HEK293 (cell line): ENCODE results near the gene POLR2E.

Experiments
- BCL11B ChIP-seq: fragments of 450-650 bp; formaldehyde crosslinking; IDR thresholded peaks from 2 replicates; pipeline ENCODE4 v1.5.1; 2016; ENCODE audit warnings: low read depth, missing biosample characterization, missing genetic modification characterization
- EGR2 ChIP-seq: fragments of 450-650 bp; formaldehyde crosslinking; IDR thresholded peaks from 2 replicates; pipeline ENCODE4 v1.5.1; 2016; ENCODE audit warnings: low read depth, missing biosample characterization, missing genetic modification characterization
- KLF16 ChIP-seq: fragments of 450-650 bp; formaldehyde crosslinking; IDR thresholded peaks from 2 replicates; pipeline ENCODE4 v1.5.1; 2017; ENCODE audit warnings: missing biosample characterization, missing genetic modification characterization
- ZBTB8A ChIP-seq: fragments of 450-650 bp; formaldehyde crosslinking; IDR thresholded peaks from 2 replicates; pipeline ENCODE4 v1.5.1; 2016; ENCODE audit warnings: missing biosample characterization, missing genetic modification characterization
- ZEB2 ChIP-seq: fragments of 450-650 bp; formaldehyde crosslinking; IDR thresholded peaks from 2 replicates; pipeline ENCODE4 v1.5.1; 2016; ENCODE audit warnings: missing biosample characterization, missing genetic modification characterization
- ZFP69B ChIP-seq: fragments of 450-650 bp; formaldehyde crosslinking; IDR thresholded peaks from 2 replicates; pipeline ENCODE4 v1.5.1; 2016; ENCODE audit warnings: missing biosample characterization, missing genetic modification characterization
- ZIC2 ChIP-seq: fragments of 450-650 bp; formaldehyde crosslinking; IDR thresholded peaks from 2 replicates; pipeline ENCODE4 v1.5.1; 2016; ENCODE audit warnings: missing biosample characterization, missing genetic modification characterization
- ZNF341 ChIP-seq: fragments of 450-650 bp; formaldehyde crosslinking; IDR thresholded peaks from 2 replicates; pipeline ENCODE4; 2016; ENCODE audit warnings: low read depth, missing biosample characterization, missing genetic modification characterization
- ZNF423 ChIP-seq: fragments of 450-650 bp; formaldehyde crosslinking; IDR thresholded peaks from 2 replicates; pipeline ENCODE4 v1.5.1; 2016; ENCODE audit warnings: missing biosample characterization, missing genetic modification characterization
- ZNF600 ChIP-seq: fragments of 450-650 bp; formaldehyde crosslinking; IDR thresholded peaks from 2 replicates; pipeline ENCODE4 v1.5.1; 2016; ENCODE audit warnings: missing biosample characterization, missing genetic modification characterization
- ZNF837 ChIP-seq: fragments of 450-650 bp; formaldehyde crosslinking; IDR thresholded peaks from 2 replicates; pipeline ENCODE4 v1.5.1; 2016; ENCODE audit warnings: missing biosample characterization, missing genetic modification characterization
- ZSCAN23 ChIP-seq: fragments of 450-650 bp; formaldehyde crosslinking; IDR thresholded peaks from 2 replicates; pipeline ENCODE4 v1.5.1; 2016; ENCODE audit warnings: missing biosample characterization, missing genetic modification characterization
- ZXDB ChIP-seq: fragments of 450-650 bp; formaldehyde crosslinking; IDR thresholded peaks from 2 replicates; pipeline ENCODE4 v1.5.1; 2016; ENCODE audit warnings: missing biosample characterization, missing genetic modification characterization
- TF ChIP-seq, protein P1 (sequence below): fragments of 450-650 bp; formaldehyde crosslinking; IDR thresholded peaks from 2 replicates; pipeline ENCODE4 v1.5.1; 2016; ENCODE audit warnings: missing biosample characterization, missing genetic modification characterization
- TF ChIP-seq, protein P2 (sequence below): fragments of 450-650 bp; formaldehyde crosslinking; IDR thresholded peaks from 2 replicates; pipeline ENCODE4 v1.5.1; 2016; ENCODE audit warnings: missing biosample characterization, missing genetic modification characterization
- TF ChIP-seq, protein P3 (sequence below): fragments of 450-650 bp; formaldehyde crosslinking; optimal IDR thresholded peaks from 2 replicates; pipeline ENCODE3; 2016; ENCODE audit warnings: missing biosample characterization, mild to moderate bottlenecking, missing genetic modification characterization
- TF ChIP-seq, protein P4 (sequence below): fragments of 450-650 bp; formaldehyde crosslinking; IDR thresholded peaks from 2 replicates; pipeline ENCODE4 v1.5.1; 2016; ENCODE audit warnings: missing biosample characterization, missing genetic modification characterization
- TF ChIP-seq, protein P5 (sequence below): fragments of 450-650 bp; formaldehyde crosslinking; IDR thresholded peaks from 2 replicates; pipeline ENCODE4 v1.5.1; 2016; ENCODE audit warnings: missing biosample characterization, missing genetic modification characterization
- TF ChIP-seq, protein P6 (sequence below): fragments of 450-650 bp; formaldehyde crosslinking; IDR thresholded peaks from 2 replicates; pipeline ENCODE4 v1.5.1; 2016; ENCODE audit warnings: missing biosample characterization, missing genetic modification characterization
- TF ChIP-seq, protein P7 (sequence below): fragments of 450-650 bp; formaldehyde crosslinking; IDR thresholded peaks from 2 replicates; pipeline ENCODE4 v1.5.1; 2017; ENCODE audit warnings: missing biosample characterization, mild to moderate bottlenecking, missing genetic modification characterization, moderate library complexity
- TF ChIP-seq, protein P8 (sequence below): fragments of 450-650 bp; formaldehyde crosslinking; IDR thresholded peaks from 2 replicates; pipeline ENCODE4 v1.5.1; 2017; ENCODE audit warnings: missing biosample characterization, missing genetic modification characterization

POLR2E gene

DNA sequence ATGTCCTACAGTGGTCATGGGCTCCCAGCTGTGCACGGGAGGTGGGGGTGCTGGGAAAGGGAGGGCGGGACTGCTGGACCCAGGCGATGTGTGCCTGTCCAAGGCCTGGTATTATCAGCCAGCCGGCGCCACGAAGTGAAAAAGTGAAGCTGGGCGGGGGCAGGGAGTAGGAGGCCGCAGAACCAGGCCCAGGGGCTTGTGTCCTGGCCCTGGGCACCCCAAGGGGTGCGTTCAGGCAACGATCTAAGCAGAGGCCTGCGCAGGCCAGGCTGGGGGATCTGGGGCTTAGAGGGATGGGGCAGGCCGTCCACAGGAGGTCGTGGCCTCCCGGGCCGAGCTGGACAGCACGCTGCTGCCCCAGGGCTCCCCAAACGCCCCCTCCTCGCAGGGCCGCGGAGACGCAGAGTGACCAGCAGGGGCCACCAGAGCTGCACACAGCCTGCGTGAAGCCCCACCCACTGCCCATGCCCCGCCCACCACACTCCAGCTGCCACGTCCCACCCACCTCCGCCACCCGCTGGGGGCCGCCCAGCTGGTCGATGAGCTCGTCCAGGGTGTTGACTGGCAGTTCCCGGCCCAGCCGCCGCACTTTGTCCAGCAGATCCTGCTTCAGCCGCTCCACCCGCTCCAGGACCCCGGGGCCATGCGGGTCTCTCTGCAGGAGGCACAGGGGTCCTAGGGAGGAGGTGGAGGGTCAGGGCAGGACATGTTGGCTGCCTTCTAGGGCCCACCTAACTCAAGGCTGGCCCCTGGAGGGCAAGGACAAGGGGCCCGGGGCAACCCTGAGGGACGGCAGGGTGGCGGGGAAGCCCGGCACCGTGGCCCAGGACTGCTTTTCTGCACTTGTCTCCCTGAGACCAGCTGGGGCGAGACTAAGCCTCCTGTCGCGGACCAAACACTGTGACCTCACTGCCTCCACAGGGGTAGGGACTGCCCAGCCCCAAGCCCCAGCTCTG, 18.1 kb upstream of the POLR2E start (continued):
- peak; percentile 98 for TF ChIP-seq KLF16 (tag by site-specific recombination)
- TF ChIP-seq ZNF837 (tag by site-specific recombination), result no peak
- TF ChIP-seq, protein P1, sequence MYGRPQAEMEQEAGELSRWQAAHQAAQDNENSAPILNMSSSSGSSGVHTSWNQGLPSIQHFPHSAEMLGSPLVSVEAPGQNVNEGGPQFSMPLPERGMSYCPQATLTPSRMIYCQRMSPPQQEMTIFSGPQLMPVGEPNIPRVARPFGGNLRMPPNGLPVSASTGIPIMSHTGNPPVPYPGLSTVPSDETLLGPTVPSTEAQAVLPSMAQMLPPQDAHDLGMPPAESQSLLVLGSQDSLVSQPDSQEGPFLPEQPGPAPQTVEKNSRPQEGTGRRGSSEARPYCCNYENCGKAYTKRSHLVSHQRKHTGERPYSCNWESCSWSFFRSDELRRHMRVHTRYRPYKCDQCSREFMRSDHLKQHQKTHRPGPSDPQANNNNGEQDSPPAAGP, result peak; percentile 85; the same call in 1 of the 2 replicates
- TF ChIP-seq, protein P2, sequence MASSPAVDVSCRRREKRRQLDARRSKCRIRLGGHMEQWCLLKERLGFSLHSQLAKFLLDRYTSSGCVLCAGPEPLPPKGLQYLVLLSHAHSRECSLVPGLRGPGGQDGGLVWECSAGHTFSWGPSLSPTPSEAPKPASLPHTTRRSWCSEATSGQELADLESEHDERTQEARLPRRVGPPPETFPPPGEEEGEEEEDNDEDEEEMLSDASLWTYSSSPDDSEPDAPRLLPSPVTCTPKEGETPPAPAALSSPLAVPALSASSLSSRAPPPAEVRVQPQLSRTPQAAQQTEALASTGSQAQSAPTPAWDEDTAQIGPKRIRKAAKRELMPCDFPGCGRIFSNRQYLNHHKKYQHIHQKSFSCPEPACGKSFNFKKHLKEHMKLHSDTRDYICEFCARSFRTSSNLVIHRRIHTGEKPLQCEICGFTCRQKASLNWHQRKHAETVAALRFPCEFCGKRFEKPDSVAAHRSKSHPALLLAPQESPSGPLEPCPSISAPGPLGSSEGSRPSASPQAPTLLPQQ (tag by site-specific recombination), result 0 out of 2 replicates have a peak, but pooled peaks have one; percentile 42
- TF ChIP-seq, protein P3, sequence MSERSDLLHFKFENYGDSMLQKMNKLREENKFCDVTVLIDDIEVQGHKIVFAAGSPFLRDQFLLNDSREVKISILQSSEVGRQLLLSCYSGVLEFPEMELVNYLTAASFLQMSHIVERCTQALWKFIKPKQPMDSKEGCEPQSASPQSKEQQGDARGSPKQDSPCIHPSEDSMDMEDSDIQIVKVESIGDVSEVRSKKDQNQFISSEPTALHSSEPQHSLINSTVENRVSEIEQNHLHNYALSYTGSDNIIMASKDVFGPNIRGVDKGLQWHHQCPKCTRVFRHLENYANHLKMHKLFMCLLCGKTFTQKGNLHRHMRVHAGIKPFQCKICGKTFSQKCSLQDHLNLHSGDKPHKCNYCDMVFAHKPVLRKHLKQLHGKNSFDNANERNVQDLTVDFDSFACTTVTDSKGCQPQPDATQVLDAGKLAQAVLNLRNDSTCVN (tag by site-specific recombination), result peak; percentile 29
- TF ChIP-seq, protein P4, sequence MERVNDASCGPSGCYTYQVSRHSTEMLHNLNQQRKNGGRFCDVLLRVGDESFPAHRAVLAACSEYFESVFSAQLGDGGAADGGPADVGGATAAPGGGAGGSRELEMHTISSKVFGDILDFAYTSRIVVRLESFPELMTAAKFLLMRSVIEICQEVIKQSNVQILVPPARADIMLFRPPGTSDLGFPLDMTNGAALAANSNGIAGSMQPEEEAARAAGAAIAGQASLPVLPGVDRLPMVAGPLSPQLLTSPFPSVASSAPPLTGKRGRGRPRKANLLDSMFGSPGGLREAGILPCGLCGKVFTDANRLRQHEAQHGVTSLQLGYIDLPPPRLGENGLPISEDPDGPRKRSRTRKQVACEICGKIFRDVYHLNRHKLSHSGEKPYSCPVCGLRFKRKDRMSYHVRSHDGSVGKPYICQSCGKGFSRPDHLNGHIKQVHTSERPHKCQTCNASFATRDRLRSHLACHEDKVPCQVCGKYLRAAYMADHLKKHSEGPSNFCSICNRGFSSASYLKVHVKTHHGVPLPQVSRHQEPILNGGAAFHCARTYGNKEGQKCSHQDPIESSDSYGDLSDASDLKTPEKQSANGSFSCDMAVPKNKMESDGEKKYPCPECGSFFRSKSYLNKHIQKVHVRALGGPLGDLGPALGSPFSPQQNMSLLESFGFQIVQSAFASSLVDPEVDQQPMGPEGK (tag by site-specific recombination), result peak; percentile 96
- TF ChIP-seq ZXDB, result peak; percentile 70
- TF ChIP-seq ZEB2 (tag by site-specific recombination), result peak; percentile 57
- peak; percentile 36; the same call in 1 of the 2 replicates for TF ChIP-seq ZNF423 (tag by site-specific recombination)
- TF ChIP-seq ZNF600, result peak; percentile 64; the same call in 1 of the 2 replicates
- peak; percentile 84 for TF ChIP-seq ZNF341
- TF ChIP-seq ZSCAN23 (tag by site-specific recombination), result no peak
- TF ChIP-seq, protein P5, sequence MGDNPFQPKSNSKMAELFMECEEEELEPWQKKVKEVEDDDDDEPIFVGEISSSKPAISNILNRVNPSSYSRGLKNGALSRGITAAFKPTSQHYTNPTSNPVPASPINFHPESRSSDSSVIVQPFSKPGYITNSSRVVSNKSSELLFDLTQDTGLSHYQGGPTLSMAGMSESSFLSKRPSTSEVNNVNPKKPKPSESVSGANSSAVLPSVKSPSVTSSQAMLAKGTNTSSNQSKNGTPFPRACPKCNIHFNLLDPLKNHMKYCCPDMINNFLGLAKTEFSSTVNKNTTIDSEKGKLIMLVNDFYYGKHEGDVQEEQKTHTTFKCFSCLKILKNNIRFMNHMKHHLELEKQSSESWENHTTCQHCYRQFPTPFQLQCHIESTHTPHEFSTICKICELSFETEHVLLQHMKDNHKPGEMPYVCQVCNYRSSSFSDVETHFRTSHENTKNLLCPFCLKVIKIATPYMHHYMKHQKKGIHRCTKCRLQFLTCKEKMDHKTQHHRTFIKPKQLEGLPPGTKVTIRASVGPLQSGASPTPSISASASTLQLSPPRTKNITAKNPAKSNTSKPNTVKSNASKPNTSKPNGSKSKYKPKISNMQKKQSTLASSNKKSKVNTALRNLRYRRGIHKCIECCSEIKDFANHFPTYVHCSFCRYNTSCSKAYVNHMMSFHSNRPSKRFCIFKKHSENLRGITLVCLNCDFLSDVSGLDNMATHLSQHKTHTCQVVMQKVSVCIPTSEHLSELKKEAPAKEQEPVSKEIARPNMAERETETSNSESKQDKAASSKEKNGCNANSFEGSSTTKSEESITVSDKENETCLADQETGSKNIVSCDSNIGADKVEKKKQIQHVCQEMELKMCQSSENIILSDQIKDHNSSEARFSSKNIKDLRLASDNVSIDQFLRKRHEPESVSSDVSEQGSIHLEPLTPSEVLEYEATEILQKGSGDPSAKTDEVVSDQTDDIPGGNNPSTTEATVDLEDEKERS (tag by site-specific recombination), result no peak
- TF ChIP-seq, protein P6, sequence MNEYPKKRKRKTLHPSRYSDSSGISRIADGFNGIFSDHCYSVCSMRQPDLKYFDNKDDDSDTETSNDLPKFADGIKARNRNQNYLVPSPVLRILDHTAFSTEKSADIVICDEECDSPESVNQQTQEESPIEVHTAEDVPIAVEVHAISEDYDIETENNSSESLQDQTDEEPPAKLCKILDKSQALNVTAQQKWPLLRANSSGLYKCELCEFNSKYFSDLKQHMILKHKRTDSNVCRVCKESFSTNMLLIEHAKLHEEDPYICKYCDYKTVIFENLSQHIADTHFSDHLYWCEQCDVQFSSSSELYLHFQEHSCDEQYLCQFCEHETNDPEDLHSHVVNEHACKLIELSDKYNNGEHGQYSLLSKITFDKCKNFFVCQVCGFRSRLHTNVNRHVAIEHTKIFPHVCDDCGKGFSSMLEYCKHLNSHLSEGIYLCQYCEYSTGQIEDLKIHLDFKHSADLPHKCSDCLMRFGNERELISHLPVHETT, result peak; percentile 49; the same call in 1 of the 2 replicates
- peak; percentile 95 for TF ChIP-seq ZIC2
- TF ChIP-seq ZFP69B (tag by site-specific recombination), result peak; percentile 33; the same call in 1 of the 2 replicates
- TF ChIP-seq, protein P7, sequence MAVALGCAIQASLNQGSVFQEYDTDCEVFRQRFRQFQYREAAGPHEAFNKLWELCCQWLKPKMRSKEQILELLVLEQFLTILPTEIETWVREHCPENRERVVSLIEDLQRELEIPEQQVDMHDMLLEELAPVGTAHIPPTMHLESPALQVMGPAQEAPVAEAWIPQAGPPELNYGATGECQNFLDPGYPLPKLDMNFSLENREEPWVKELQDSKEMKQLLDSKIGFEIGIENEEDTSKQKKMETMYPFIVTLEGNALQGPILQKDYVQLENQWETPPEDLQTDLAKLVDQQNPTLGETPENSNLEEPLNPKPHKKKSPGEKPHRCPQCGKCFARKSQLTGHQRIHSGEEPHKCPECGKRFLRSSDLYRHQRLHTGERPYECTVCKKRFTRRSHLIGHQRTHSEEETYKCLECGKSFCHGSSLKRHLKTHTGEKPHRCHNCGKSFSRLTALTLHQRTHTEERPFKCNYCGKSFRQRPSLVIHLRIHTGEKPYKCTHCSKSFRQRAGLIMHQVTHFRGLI (tag by site-specific recombination), result 0 out of 2 replicates have a peak, but pooled peaks have one; percentile 17
- TF ChIP-seq, protein P8, sequence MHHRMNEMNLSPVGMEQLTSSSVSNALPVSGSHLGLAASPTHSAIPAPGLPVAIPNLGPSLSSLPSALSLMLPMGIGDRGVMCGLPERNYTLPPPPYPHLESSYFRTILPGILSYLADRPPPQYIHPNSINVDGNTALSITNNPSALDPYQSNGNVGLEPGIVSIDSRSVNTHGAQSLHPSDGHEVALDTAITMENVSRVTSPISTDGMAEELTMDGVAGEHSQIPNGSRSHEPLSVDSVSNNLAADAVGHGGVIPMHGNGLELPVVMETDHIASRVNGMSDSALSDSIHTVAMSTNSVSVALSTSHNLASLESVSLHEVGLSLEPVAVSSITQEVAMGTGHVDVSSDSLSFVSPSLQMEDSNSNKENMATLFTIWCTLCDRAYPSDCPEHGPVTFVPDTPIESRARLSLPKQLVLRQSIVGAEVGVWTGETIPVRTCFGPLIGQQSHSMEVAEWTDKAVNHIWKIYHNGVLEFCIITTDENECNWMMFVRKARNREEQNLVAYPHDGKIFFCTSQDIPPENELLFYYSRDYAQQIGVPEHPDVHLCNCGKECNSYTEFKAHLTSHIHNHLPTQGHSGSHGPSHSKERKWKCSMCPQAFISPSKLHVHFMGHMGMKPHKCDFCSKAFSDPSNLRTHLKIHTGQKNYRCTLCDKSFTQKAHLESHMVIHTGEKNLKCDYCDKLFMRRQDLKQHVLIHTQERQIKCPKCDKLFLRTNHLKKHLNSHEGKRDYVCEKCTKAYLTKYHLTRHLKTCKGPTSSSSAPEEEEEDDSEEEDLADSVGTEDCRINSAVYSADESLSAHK (tag by site-specific recombination), result no peak; the same call in 1 of the 2 replicates
- TF ChIP-seq BCL11B (tag by site-specific recombination), result peak; percentile 44; the same call in 1 of the 2 replicates
- TF ChIP-seq EGR2 (tag by site-specific recombination), result peak; percentile 93
- peak; percentile 28; the same call in 1 of the 2 replicates for TF ChIP-seq ZBTB8A
